AG09319 (cell line): Measurements from ENCODE around the gene FREM1.

ENCODE experiments used
- DNase-seq: peaks from one replicate; pipeline ENCODE4 v3.0.0-alpha.2; 2010; ENCODE audit warnings: low read depth; ENCODE audit errors: extremely low read depth
- TF ChIP-seq, protein P1 (sequence below): IDR thresholded peaks from 2 replicates; pipeline ENCODE4 v1.5.1; 2011; ENCODE audit warnings: low read depth, mild to moderate bottlenecking, inconsistent platforms, low read length, moderate library complexity

FREM1 gene

DNA sequence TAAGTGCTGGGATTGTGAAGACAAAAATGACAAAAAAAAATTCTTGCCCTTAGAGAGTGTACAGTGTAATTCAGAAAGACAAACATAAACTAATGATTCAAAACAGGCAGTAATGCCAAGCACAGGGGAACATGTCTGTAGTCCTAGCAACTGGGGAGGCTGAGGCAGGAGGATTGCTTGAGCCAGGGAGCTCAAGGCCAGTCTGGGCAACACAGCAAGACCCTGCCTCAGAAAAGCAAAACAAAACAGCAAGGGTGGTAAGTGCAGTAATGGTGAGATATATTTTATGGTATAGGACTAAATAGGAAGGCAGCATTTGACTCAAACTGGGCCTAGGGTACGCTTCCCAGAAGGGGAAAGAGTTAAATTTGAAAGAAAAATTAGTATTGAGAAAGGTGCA is 18.9 kb downstream of the FREM1 start:
- no peak for DNase-seq

GRCh38 chr9:14889451-14889850 is 20.8 kb downstream of the FREM1 start:
- no peak for DNase-seq
- TF ChIP-seq, protein P1, sequence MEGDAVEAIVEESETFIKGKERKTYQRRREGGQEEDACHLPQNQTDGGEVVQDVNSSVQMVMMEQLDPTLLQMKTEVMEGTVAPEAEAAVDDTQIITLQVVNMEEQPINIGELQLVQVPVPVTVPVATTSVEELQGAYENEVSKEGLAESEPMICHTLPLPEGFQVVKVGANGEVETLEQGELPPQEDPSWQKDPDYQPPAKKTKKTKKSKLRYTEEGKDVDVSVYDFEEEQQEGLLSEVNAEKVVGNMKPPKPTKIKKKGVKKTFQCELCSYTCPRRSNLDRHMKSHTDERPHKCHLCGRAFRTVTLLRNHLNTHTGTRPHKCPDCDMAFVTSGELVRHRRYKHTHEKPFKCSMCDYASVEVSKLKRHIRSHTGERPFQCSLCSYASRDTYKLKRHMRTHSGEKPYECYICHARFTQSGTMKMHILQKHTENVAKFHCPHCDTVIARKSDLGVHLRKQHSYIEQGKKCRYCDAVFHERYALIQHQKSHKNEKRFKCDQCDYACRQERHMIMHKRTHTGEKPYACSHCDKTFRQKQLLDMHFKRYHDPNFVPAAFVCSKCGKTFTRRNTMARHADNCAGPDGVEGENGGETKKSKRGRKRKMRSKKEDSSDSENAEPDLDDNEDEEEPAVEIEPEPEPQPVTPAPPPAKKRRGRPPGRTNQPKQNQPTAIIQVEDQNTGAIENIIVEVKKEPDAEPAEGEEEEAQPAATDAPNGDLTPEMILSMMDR: no peak

More for the DNA sequence above, 18.9 kb downstream of the FREM1 start:
- TF ChIP-seq, protein P1: no peak

GRCh38 chr9:14888875-14889274 is 21.4 kb downstream of the FREM1 start:
- TF ChIP-seq, protein P1: no peak

GRCh38 chr9:14888272-14888671 is 22.0 kb downstream of the FREM1 start:
- TF ChIP-seq, protein P1: no peak
- DNase-seq: no peak

More at GRCh38 chr9:14888875-14889274, 21.4 kb downstream of the FREM1 start:
- DNase-seq: no peak

DNA sequence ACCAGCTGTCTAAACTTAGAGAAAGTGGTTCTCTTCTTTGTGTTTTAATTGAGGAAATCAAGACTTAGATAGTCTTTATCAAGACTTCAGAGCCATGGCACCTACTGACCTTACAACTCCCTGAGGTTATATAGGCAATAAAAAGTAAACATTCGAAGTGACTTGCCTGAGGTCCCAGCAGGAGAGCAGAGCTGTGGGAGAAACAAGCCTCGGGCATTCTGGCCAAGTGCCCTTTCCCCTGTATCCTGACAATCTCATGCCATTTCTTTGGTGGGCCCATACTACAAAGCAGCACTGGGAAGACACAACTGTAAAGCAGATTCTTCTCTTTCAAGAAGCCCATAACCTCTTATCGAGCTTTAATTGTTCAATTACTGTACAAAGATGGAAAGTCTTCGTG is 23.1 kb downstream of the FREM1 start:
- TF ChIP-seq, protein P1: no peak
- DNase-seq: no peak

DNA sequence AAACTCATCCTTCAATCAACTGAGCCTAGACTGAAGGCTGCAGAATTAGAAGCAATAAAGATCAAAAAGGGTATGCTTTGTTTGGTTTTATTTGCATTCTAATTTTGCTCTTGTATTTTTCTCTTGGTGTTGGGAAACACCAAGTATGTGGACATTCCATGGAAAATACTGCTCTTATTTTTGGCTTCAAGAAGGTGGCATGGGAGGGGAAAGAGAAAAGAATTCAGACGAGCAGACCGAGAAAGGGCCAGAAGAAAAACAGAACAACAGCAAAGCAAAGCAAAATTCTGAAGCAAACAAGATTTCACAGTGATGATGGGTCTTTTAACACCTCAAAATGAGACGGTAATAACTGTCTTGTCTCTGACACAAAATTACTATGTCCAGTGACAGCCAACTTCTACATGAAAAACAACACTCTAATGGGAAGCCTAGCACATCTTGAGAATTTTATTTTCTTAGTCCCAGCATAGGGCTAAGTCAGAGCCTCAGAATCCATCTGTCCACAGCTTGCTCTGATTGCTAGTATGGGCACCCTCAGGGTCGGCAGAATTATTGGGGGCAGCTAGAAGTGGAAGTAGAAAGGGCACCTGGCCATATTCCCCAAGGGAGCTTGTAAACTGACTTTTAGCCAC is 26.8 kb downstream of the FREM1 start:
- TF ChIP-seq, protein P1: no peak

GRCh38 chr9:14882090-14882489 is 28.1 kb downstream of the FREM1 start:
- no peak for DNase-seq
- TF ChIP-seq, protein P1: no peak

More for the DNA sequence above, 26.8 kb downstream of the FREM1 start:
- no peak for DNase-seq
